Endothelial cell of umbilical vein (primary cell): ENCODE data around the gene MBNL2.

Source experiments
- CTCF ChIP-seq, 2 donors: IDR thresholded peaks; 1 replicate in 1 of 2; 2 replicates in 1 of 2; pipeline ENCODE4 v1.5.1; 2011; ENCODE audit warnings: low read length in 2 of 2, mild to moderate bottlenecking in 2 of 2, moderate library complexity in 2 of 2, control low read depth in 1 of 2, inconsistent platforms in 1 of 2, low read depth in 1 of 2; ENCODE audit not compliant: insufficient read depth in 1 of 2; ENCODE audit errors: extremely low read depth in 1 of 2
- EZH2 ChIP-seq: IDR thresholded peaks from 2 replicates; pipeline ENCODE4 v1.6.1; 2012; ENCODE audit warnings: borderline replicate concordance, low read depth, mild to moderate bottlenecking, moderate library complexity, low read length, inconsistent platforms; ENCODE audit not compliant: severe bottlenecking
- MAX ChIP-seq: IDR thresholded peaks from 2 replicates; pipeline ENCODE4 v1.6.1; 2011; ENCODE audit not compliant: insufficient read depth, insufficient read length
- MYC ChIP-seq: IDR thresholded peaks from one replicate; pipeline ENCODE4 v1.6.1; 2011; ENCODE audit warnings: mild to moderate bottlenecking, low read depth, low read length
- POLR2A ChIP-seq: IDR thresholded peaks from 2 replicates; pipeline ENCODE4 v1.6.1; 2012; ENCODE audit warnings: low read depth, mild to moderate bottlenecking, control low read depth, low read length
- POLR2AphosphoS5 ChIP-seq: IDR thresholded peaks from 2 replicates; pipeline ENCODE4 v1.6.1; 2012; ENCODE audit warnings: low read depth, mild to moderate bottlenecking, control low read depth, low read length, moderate library complexity; ENCODE audit not compliant: insufficient read depth

GRCh38 chr13:97224544-97225300 lies 2.6 kb downstream of the MBNL2 start:
- no peak for TF ChIP-seq CTCF (IDR thresholded peaks at IDR 0.05; ENCODE audit: extremely low read depth in 1 of 2, insufficient read depth in 1 of 2, low read depth in 1 of 2, low read length in 2 of 2)
- TF ChIP-seq EZH2 = no peak
- TF ChIP-seq POLR2AphosphoS5 = no peak
- no peak for TF ChIP-seq MAX
- no peak for TF ChIP-seq MYC
- no peak for TF ChIP-seq POLR2A
